HG03469 (cell line): ENCODE results near the gene NR3C2.
A peak's percentile ranks its signal among the peaks of the same experiment; 100 is the strongest.

ENCODE experiments used
- ATAC-seq: cut with Tn5 transposase; IDR thresholded peaks from one replicate; pipeline ENCODE4 v1.9.1; 2021; ENCODE audit warnings: mild to moderate bottlenecking, moderate library complexity, moderate number of reproducible peaks; ENCODE audit not compliant: unreplicated experiment

Gene NR3C2

DNA sequence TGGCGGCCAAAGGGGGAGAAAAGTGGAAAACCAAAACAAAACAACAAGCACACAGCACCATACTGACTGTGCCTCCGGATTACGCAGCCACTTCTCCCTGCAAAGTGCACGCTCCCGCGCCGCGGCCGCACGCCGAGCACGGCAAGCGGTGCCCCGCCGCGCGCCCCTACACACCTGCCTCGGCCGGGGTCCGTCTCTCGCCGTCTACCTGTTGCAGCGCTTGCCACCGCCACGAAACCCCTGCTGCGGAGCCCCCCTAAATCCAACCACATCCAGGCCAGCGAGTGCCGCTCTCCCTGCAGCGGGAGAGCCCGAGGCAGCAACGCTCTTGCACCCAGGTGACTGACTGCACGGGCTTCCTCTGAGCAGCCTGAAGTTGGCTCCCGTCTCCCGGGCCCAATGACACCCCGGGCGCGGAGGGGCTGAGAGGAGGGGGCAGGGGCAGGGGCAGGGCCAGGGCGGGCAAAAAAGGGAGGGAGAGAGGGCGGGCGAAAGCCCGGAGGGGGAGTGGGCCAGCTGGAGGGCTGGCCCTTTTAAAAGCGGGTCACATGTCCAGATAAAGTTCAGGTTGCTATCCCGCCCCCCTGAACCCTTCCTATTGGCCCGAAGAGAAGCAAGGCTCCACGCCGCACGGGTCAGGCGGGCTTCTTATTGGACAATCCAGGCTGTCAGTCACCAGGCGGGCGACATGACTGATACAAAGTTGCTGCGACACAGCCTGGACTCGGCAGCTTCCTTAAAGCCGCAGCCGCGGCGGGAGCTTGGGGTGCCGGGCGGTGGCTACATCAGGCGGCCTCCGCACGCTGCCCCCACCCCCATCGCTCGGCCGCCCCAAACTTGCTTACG, at the start of gene NR3C2:
Gene NR3C2, minus strand, starts transcription at position 429 of the 846 bp plus-strand sequence.
- ATAC-seq, result peak; percentile 98

DNA sequence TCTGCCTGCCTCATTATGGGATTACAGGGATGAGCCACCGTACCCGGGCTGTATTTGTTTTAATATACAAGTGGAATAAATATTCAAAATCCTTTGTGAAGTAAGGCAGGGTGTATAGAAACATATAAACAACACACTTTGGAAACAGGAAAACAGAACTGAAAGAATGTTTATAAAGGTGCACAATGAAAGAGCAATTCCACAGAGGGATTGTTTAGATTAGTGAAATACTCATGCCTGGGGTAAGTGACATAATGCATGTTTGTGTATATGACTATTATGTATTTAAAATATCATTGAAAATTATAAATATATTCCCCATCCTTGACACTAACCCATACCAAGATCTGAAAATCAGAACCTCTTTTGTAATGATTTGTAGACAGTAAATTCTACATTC, 45.0 kb upstream of the NR3C2 start:
- no peak for ATAC-seq

DNA sequence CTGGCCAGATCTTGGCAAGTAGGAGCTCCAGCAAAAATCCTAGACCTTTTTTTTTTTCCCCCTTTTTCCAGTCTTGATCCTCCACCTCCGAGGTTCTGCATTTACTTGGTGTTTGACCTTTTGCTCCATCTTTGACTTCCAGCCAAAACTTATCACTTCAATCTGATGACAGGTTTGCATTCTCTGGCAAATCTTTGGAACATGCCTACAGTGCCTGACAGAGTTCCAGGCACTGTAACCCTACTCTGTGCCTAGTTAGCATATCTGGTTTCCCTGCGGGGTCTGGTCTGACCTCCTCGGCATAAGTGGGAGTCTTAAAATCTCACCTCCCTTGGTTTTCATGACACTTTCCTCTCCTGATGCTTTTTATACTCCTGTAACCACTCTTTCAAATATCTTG, 39.4 kb upstream of the NR3C2 start:
- no peak for ATAC-seq

DNA sequence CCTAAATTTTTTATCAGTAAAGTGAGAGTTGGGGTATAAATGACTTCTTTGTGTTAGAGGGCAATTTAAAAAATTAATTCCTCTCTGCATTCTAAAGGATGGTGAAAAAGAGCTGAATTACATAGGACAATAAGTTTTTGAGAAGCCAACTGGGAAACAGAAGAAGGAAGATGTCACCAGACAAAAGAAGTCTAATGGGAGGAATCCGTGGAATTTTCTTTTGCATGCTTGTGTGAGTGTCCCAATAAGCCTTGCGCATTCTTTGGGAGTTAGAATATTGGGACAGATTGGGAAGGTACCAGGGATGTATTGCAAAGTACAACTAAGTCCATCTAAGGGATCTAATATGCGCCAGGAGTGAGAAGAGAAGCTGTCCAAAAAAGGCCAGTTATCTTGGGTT, 35.1 kb upstream of the NR3C2 start:
- no peak for ATAC-seq

DNA sequence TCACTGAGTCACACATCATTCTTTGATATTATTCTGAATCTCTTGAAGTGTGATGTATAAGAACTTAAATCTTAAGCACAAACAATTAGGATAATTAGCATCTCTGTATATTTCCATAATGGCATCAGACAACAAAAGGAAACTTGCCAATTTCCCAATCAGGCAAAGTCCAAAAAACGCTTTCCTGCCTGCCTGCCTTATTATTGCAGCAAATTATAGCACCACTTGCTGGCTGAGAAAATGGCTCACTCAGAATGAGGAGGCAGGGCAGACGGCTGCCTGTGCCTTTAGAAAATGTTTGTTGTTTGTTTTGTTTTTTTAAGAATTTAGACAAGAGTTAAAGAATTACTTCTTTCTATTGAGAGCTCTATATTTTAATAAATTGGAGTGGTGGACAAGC, 27.7 kb upstream of the NR3C2 start:
- ATAC-seq, result no peak

DNA sequence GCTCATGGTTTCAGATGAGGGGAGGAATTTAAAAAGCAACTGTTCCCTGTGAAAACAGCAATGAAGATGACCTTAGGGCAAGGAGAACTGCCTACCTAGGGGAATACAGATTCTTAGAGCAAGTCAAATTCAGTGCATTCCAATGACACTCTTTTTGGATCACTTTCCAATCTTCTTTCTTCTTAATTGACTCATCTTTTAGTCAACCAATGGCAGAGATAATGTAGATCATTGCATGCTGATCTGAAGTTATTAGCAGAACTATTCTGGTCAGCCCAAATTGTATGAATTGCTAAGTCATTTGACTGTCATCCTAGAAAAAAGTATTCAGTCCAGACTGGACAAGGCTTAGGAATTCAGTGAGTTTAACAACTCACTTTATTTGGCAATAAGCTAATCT, 12.6 kb upstream of the NR3C2 start:
- no peak for ATAC-seq

DNA sequence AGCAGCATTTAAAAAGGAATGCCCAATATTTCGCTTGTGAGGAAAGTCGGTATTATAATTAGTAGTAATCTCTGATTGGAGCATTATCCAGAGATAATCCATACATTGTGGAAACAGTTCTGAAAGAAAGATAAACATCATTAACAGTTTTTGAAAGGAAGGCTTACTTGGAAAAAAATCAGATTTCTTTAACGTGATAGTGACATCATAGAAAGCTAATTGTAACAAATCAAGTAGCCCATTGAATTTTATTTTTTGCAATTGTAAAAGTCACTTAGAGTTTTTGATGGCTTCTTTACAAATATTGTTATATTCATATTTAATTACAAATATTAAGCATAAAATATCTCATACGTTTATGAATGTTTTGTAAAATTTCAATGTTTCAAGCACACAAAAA, 11.6 kb upstream of the NR3C2 start:
- ATAC-seq, result no peak

DNA sequence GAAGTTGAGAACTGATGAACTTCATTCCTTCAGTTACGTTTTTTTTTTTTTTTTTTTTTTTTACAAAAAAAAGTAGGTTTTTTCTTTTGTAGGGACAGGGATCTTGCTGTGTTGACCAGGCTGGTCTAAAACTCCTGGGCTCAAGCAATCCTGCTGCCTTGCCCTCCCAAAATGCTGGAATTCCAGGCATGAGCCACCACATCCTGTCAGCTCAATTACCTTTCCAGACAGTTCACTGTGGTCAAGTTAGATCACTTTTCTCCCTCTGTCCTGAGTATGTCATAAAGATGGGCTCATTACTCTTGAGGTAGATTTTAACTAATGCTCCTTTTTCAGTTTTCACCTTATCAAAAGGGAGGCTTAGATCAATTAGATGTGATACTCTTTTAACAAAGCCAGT, 10.8 kb upstream of the NR3C2 start:
- no peak for ATAC-seq

DNA sequence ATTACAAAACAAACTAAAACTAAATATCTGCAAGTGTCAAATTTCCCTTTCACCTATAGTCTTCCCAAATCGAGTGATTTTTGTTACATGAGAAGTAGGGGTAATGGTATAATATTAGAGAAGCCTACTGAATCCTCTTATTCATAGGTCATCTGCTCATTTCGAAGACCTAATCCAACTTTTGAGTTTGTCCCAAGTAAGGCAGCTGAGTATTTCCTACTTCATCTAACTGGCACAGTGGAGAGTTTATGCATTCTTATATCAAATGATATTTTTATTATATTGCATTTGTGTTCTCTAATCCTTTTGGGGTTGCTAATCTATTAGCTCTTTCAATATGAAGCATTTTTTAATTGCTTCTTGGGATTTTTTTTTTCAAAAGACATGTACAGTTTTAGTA, 7.7 kb upstream of the NR3C2 start:
- ATAC-seq, result no peak

DNA sequence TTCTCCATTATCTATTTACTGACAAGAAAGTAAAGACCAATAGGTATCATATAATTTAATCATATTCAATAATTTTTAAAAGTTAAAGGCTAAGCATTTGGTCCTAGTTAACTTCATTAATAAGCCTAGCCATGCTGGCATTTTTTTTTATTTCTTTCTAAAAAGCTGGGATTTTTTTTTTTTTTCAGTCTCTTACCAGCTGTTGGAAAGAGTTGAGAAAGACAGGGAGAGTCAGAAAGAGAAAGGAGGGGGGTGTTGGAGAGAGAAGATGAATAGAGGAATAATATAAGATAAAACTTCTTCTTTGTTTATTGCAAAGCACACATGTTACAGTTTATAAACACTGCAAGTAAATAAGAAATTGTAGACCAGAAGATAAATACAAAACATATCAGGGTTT, 5.9 kb upstream of the NR3C2 start:
- ATAC-seq, result no peak

DNA sequence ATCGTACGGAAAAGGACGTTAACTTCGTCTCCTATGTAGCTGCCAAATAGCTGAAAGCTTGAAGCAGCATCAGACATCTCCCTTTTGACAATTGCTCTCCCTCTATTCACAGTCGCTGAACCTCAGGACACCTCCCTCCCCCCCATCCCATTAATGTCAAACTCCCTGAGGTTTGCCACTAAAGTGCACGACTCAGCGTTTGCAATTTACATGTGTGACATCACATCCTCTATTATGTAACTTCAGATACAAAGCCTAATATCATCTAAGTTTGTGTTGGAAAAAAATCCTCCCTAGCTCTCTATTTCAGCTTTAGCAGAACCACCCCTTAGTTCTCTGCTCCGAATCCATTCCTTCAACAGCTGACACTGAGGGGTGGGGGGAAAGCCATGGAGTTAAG, 5.5 kb upstream of the NR3C2 start:
- ATAC-seq, result no peak

DNA sequence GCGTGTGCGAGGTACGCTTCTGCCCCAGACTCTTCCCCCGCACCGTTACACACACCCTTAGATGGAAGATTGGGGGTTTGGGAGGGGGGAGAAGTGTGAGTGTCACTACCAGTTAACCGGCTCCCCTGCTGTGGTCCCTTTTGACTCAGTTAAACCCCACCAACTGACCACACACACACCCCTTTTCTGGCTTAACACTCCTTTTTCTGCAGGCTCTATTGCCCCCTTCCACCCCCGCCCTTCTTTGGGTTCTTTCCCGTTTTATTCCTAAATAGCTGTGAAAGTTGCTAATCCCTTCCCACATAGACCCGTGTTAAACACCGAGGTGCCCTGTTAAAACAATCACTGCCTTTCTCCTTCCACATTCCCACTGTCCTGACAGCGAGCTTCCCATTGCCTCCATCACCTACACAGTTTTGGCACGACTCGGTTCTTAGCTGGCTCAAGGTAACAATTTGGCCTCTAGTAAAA, 3.7 kb upstream of the NR3C2 start:
- no peak for ATAC-seq

DNA sequence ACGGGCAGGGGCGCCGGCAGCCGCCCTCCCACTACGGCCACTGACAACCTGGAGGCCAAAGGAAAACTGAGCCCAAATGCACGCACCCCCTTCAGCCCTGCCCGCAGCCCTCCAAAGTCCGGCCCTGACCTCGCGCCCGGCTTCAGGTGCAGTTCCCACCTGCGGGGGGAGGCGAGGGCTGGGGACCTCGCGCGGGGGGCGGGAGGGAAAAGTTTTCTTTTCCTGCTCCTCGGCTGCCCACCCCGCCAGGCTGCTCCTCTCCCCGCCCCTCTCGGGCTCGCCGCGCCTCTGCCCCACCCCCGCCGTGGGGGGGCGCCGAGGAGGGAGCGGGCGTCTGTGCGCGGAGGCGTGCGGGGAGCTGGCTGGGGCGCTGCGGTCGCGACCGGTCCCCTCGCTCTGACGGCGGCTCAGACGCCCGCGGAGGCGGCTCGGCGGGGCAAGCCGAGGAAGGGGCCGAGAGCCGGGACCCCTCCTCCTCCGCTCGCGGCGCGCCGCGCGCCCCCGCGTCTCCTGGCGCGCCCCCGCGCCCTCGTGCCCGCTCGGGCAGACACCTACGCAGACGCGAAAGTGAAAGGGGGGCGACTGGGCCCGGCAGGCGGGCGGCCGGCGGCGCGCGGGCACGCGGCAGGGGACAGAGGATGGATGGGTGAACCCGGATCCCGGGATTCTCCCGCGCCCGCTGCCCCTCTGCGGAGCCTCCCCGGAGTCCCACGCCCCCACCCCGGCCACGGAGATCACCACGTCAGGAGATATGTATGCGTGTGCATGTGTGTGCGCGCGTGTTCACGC, 3.1 kb upstream of the NR3C2 start:
- no peak for ATAC-seq

DNA sequence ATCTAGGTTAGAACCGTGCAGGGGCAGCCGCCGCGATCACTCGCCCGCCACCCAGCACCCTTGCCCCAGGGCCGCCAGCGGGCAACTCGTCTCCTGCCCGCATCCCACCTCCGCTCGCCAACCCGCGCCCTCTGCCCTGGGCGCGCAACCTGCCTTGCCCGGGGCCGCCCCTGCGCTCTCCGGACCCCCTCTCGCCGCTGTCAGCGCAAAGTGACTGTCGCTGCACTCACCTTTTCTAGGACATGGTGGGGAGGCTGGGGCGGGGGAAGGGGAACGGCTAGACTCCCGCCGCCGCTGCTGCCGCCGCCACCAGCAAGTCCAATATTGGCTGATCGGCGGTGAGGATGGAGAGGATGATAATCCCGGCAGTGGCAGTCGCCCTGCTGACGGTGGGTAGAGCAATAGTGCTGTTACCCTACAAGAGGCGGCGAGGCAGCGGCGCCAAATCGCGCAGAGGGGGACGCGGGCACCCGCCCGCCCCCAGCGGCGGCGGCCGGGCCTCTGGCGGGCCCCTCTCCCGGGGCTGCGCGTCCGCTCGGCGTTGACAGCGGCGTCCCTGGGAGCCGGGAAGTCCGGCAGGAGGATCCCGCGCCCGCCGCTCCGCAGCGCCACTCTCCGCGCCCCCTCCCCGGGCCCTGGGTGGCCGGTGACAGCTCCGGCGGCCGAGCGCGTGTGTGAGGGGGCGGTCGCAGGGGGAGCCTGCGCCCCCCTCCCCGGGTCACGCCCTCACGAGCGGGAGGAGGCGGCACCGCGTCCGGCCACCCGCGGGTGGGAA, 2.3 kb upstream of the NR3C2 start:
- no peak for ATAC-seq

DNA sequence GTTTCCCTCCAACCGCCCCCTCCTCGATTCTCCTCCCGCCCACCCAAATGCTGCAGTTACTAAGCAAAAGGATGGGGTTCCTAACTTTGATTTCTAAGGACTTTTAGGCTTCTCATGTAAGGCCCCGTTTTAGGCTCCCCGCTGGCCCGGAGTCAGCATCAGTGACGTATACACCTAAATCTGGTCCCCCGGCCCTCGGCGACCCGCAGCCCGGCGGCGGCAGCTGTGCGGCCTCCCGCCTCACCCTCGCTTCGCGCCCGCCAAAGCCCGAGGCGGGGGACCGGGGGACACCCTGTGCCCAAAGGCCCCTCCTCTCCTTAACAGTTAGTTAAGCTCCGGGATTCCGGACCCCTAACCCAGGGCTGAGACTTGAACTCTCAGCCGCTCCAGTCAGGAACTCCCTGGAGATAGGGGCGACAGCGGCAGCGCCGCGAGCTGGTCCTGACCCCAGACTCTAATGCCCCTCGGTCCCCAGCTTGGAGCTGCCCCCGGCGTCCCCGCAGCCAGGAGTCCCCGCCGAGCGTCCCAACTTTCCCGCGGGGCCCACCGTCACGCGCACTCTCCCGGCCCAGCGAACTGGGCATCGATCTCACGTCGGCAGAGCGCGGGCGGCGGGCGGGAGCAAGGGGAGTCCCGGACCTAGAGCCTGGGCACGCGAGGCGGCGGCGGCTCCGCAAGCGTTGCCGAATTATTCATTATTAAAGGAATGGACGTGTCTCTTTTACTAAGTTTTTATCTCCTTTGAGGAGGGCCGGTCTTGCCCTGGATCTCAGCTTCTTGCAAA, 1.5 kb upstream of the NR3C2 start:
- ATAC-seq, result no peak

DNA sequence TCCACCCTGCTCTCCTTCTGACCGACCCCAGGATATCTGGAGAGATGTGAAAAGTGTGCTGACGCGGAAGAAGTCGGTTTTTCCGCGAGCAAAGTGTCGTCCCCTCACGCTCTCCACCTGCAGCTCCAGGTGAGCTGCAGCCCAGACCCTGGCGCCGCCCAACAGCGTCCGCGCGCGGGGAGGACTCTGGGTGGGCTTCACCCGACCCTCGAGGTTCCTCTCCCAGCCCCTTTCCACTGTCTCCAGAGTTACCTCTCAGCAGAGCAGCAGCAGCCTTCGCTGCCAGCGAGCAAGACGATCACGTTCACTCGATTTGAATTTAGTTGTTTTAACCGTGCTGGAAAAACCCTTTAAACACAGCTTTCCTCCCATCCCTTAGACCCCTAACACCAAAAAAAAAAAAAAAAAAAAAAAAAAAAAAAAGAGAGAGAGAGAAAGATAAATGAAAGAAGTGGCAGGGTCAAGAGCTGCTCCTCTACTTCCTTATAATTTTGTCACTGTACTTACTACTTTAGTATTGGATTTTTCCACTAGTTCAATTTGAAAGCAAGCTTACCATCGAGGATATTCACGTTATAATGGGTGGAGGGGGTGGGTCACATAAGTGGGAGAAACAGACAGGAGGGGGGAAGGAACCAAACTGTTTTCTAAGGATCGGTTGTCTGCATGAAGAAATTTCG, 758 bp upstream of the NR3C2 start:
- ATAC-seq, result no peak

DNA sequence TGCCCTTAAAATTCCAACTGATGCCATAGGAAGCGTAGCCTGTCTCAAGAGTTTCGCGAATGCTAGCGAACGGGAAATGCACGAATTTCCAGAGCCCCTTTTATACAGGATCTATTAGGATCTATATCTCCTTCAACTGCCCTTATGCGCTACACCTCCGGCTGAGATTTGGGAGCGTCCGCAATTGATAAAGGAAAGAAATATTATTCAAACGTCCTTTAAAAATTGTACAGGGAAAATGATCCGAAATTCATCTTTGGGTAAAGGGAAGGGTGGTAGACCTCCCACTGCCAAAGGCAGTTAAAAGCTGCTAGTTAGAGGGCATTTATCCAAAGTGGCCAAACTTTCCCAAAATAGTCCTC, 609 bp downstream of the NR3C2 start:
- no peak for ATAC-seq

DNA sequence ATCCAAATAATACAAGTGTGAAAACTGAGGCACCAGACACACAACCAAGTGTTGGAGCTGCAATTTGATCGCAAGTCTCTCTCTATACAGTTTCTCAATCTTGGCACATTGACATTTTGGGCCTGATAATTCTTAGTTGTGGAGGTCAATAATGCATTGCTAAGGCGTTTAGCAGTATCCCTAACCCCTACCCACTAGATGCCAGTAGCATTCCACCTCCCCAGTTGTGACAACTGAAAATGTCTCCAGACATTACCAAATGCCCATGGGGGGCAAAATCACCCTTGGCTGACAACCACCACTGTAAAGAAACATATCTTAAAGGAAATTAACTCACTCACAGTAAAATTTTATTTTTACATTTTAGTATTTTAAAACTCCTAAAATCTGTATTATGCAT, 4.2 kb downstream of the NR3C2 start:
- ATAC-seq, result no peak

DNA sequence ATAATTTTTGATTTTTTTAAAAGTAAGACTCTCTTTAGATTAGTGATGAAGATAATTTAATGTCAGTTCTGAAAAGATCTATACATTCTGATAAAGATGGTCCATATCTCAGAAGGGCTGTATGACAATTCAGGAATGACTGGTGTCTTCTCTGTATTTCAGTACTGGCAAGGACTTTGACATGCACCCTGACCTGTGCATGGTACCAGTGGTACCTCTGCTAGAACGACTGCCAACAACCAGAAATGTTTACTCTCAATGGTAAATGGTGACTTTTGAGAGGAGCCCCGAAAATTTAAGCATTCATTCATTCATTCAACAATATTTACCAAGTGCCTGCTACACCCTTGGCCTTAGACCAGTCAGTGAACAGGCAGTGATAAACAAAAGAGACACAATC, 4.8 kb downstream of the NR3C2 start:
- no peak for ATAC-seq

DNA sequence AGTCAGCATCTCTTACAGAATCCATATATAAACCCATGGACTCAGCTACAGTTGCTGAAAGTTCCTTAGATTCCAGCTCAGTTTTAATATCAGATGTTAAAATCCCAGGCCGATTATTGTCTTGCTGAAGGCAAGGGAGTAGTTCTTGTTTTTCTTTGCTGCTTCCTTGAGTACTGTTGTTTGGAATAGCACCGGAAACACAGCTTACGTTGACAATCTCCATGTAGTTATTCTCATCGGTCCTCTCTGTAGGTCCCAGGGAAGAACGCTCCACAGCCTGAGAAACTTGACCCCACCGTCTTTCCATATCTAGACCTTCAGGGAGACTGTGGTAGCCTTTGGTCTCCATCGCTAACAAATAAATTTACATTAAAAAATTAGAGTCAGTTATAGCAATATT, 5.7 kb downstream of the NR3C2 start:
- ATAC-seq, result no peak
